ENCODE results near the gene PRKAR1B.
A peak's percentile ranks its signal among the peaks of the same experiment; 100 is the strongest.
"Not testable (repeated sequence)": the region's sequence is repeated elsewhere in the genome, so short reads cannot be mapped to it uniquely, and the experiment has no call there.

The PRKAR1B gene

GRCh38 chr7:620056-620455 is 107.0 kb downstream of the PRKAR1B start:
- Histone ChIP-seq H3K4me3 (no peak overlapping the region), H3K27ac (no peak overlapping the region)
- TF ChIP-seq CTCF (IDR thresholded peaks at IDR 0.05): no peak
- no peak for DNase-seq (ENCODE audit: low spot score)

GRCh38 chr7:619368-619840 is 107.7 kb downstream of the PRKAR1B start:
- H3K27ac ChIP-seq: no peak overlapping the region
- TF ChIP-seq CTCF (IDR thresholded peaks at IDR 0.05): no peak

GRCh38 chr7:618539-619367 is 108.3 kb downstream of the PRKAR1B start:
- no peak overlapping the region for H3K4me3 ChIP-seq
- no peak for DNase-seq (ENCODE audit: low spot score)
- no peak overlapping the region for H3K27ac ChIP-seq
- no peak for TF ChIP-seq CTCF (IDR thresholded peaks at IDR 0.05)

More at GRCh38 chr7:619368-619840, 107.7 kb downstream of the PRKAR1B start:
- no peak overlapping the region for H3K4me3 ChIP-seq
- DNase-seq (ENCODE audit: low spot score): no peak

- TF ChIP-seq CTCF (IDR thresholded peaks at IDR 0.05): no peak
- H3K4me3 ChIP-seq: no peak overlapping the region
- H3K27ac ChIP-seq: peak overlapping the region in 1 of 2 donors; percentile 16
- DNase-seq (ENCODE audit: low spot score): no peak
Measured at GRCh38 chr7:617614-618538, 109.2 kb downstream of the PRKAR1B start.

GRCh38 chr7:613442-614140 is 113.5 kb downstream of the PRKAR1B start:
- Histone ChIP-seq H3K4me3 (no peak overlapping the region), H3K27ac (no peak overlapping the region)
- DNase-seq (ENCODE audit: low spot score): peak; percentile 63
- no peak for TF ChIP-seq CTCF (IDR thresholded peaks at IDR 0.05)

- H3K4me3 ChIP-seq; DNase-seq (ENCODE audit: low spot score): not testable (repeated sequence)
- peak overlapping the region in 1 of 2 donors; percentile 83 for H3K27ac ChIP-seq
Measured at GRCh38 chr7:611837-612236, 115.2 kb downstream of the PRKAR1B start.
